Renal cortex interstitium (tissue), 11 donors: ENCODE results near the gene TNXB. TPM values are rescaled to one million over a fixed set of nuclear protein-coding genes. Genes with fewer than 3 reads are reported as not detected.
"Not testable (repeated sequence)": the region's sequence is repeated elsewhere in the genome, so short reads cannot be mapped to it uniquely, and the experiment has no call there.

Source experiments
- DNase-seq, 11 donors: peaks; one replicate each; pipeline ENCODE4 v3.0.0-alpha.2; 2013; ENCODE audit warnings: low read depth in 9 of 11, low spot score in 4 of 11; ENCODE audit errors: extremely low read depth in 1 of 11
- polyA plus RNA-seq, 3 donors: library from polyadenylated mRNA; unstranded; fragments of 120-200 nt; gene quantifications; one replicate each; pipeline ENCODE4 v1.2.1, GENCODE V29; 2013; ENCODE audit not compliant: insufficient read length in 3 of 3

TNXB gene
- polyA plus RNA-seq, 3 donors, result 3.4 to 7.9 (median 6.1) TPM

GRCh38 chr6:32073101-32073500 lies 36.0 kb downstream of the TNXB start:
- DNase-seq, result no peak

DNA sequence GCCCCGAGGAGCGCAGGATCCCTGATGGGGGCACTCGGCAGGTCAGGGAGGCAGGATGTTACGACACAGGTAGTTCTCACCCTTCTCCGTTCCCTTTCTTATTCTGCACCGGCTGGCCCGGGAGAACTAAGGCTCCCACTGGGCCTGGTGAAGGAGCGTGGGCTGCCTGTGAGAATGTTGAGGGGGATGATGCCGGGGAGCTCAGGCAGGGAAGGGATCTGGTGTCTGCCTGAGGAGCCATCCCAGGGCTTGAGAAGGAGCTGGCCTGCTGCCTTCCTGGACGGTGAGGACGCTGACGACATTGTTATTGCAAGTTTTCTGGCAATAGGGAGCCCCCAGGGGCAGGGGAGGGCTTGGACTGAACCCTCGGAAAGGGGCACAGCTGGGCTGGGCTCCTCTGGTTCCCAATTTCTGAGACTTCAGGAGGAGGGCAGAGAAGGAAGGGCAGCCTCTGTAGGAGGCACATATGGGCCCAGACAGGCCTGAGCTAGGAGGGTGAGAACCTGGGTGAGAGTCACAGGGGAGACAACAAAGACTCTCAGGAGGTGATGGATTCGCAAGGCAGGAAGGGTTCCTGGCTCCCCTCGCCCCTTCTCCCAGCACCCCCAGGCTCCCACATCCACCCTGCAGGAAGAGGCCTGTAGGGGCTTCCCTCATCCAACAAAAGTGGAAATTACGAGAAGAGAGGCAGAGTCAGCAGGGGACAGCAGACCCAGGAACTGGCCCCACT lies 38.2 kb downstream of the TNXB start:
- DNase-seq, result no peak

- no peak for DNase-seq
Measured at GRCh38 chr6:32069878-32070515, 39.1 kb downstream of the TNXB start.

GRCh38 chr6:32069460-32069859 lies 39.7 kb downstream of the TNXB start:
- no peak for DNase-seq

GRCh38 chr6:32068867-32069266 lies 40.3 kb downstream of the TNXB start:
- no peak for DNase-seq

- DNase-seq, result not testable (repeated sequence)
Measured at GRCh38 chr6:32068315-32068714, 40.8 kb downstream of the TNXB start.

GRCh38 chr6:32067521-32067920 lies 41.6 kb downstream of the TNXB start:
- DNase-seq, result not testable (repeated sequence)

DNA sequence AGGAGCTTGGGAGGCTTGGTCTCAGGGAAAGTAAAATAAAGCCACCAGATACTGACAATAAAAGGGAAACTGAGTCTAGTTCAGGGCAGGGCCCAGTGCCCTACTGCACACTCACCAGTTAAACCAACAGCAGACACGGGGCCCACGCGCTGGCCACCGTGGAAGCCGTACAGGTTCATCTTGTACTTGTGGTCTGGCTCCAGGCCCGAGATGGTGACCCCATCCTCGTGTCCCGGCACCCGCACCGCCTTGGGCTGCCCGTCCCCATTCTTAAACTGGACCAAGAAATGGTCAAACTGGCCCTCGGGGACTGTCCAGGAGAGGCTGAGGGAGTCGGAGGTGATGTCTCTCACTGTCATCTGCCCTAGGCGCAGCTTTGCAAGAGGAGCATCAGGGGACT lies 44.4 kb downstream of the TNXB start:
- no peak for DNase-seq

GRCh38 chr6:32060966-32061655 lies 48.0 kb downstream of the TNXB start:
- DNase-seq, result no peak

GRCh38 chr6:32058511-32058963 lies 50.6 kb downstream of the TNXB start:
- DNase-seq, result no peak

DNA sequence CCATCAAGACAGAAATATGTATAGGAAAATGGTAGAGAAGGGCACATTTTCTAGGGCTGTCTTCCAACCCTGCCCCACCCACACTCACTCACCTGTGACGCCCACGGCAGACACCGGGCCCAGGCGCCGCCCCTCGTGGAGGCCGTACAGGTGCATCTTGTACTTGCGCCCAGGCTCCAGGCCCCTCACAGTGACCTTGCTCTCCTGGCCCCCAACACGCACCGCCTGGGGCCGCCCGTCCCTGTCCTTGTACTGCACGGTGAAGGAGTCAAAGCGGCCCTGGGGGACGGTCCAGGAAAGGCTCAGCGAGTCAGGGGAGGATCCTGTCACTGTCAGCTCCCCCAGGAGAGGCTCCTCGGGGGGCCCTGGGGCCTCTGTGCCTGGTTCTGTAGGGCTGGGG lies 51.2 kb downstream of the TNXB start:
- DNase-seq, result no peak

DNA sequence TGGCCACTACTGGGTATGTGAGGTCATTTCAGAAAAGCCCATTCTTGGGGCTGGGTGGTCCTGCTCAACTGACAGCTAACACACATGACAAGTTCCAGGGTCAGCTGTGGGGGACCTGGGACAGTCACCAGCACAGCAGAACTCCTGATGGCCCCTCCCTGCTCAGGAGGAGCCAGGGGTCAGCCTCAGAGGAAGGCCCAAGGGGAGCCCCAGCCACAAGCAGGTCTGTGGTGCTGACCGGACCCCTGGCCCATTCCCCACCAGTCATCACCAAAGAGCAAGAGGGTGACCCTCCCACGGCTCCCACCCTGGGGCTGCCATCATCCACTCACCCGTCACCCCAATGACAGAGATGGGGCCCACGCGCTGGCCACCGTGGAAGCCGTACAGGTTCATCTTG lies 52.9 kb downstream of the TNXB start:
- DNase-seq, result no peak

DNA sequence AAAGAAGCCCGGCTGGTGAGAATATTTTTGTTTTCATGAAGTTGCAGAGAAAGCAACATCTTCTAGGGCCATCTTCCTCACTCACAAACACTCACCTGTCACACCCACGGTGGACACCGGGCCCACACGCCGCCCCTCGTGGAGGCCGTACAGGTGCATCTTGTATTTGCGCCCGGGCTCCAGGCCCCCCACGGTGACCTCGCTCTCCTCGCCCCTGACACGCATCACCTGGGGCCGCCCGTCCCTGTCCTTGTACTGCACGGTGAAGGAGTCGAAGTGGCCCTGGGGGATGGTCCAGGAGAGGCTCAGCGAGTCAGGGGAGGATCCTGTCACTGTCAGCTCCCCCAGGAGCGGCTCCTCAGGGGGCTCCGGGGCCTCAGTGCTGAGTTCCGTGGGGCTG lies 53.4 kb downstream of the TNXB start:
- DNase-seq, result not testable (repeated sequence)

DNA sequence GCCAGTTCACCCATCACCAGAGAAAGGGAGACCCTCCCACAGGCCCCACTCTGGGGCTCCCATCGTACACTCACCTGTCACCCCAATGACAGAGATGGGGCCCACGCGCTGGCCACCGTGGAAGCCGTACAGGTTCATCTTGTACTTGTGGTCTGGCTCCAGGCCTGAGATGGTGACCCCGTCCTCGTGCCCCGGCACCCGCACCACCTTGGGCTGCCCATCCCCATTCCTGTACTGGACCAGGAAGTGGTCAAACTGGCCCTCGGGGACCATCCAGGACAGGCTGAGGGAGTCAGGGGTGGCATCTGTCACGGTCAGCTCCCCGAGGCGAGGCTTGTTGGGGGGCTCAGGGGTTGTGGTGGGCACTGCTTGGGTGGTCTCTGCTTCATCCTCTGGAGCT lies 55.8 kb downstream of the TNXB start:
- DNase-seq, result not testable (repeated sequence)

DNA sequence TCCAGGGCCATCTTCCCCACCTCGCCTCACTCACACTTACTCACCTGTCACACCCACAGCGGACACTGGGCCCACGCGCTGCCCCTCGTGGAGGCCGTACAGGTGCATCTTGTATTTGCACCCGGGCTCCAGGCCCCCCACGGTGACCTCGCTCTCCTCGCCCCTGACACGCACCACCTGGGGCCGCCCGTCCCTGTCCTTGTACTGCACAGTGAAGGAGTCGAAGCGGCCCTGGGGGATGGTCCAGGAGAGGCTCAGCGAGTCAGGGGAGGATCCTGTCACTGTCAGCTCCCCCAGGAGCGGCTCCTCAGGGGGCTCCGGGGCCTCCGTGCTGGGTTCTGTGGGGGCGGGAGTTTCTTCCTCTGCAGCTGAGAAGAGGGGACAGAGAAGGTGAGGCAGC lies 56.5 kb downstream of the TNXB start:
- DNase-seq, result not testable (repeated sequence)

DNA sequence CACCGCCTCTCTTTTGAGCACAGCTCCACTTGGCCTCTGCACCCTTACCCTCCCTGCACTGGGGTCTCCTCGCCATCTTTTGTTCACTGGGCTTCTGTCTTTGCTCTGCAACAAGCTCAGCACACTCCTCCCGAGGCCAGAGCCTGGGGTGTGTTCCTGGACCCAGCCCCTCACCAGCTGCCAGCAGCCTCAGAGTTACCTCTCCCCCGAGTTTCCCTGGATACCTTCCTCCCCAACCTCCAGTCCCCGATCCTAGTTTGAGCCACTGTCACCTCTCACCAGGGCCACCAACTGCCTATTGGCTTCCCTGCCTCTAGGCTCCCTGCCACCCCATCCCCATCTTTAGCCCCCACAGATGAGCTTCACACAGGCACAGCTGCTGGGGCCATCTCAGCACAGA lies 58.6 kb downstream of the TNXB start:
- no peak for DNase-seq

- not testable (repeated sequence) for DNase-seq
Measured at GRCh38 chr6:32049736-32050135, 59.4 kb downstream of the TNXB start.

GRCh38 chr6:32049149-32049548 lies 60.0 kb downstream of the TNXB start:
- DNase-seq, result not testable (repeated sequence)

DNA sequence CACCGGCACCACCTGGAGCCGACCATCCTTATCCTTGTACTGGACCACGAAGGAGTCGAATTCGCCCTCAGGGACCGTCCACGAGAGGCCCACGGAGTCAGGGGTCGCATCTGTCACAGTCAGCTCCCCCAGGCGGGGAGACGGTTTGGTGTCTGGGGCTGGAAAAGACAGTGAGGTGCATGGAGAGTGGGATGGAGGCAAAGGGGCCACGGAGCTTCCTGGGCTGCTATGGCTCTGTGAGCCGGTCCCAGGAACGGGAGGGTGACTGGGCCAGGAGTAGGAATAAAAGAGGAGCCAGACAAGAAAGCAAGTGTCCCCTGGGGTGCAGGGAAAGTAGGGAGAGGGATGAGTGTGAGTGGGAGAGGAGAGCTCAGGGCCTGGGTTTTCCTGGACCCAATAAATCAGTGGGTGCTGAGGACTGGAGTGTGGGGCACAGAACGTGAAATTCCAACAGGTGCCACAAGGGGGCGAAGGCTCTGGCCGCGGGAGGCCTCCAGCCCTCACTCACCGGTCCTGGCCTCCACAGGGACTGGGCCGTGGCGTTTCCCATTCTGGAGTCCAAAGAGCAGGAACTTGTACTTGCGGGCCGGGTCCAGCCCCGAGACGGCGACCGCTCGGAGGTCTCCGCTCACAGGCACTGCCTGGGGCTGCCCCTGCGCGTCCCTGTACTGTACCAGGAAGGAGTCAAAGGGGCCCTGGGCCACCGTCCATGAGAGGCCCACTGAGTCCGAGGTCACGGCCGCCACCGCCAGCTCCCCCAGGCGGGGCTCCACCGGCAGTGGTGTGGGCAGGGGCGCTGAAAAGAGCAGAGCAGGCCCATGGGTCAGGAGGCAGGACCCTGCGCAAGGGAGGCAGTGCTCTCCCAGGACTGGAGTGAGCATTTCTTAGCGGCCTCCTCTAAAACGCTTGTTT lies 61.0 kb downstream of the TNXB start:
- DNase-seq, result peak in 8 of 11 donors; percentile 29 to 58 (median 42)
